Liver (tissue), 9 donors: ENCODE data around the gene AFAP1. TPM values are rescaled to one million over a fixed set of nuclear protein-coding genes. Genes with fewer than 3 reads are reported as not detected.

Source experiments
- DNase-seq: peaks from one replicate; pipeline ENCODE4 v3.0.0-alpha.2; 2017; ENCODE audit warnings: low spot score
- H3K27ac ChIP-seq, 2 donors: one replicate each; pipeline ENCODE4 v1.7.0; 2013; ENCODE audit warnings: inconsistent platforms in 2 of 2, low read length in 2 of 2, control low read depth in 1 of 2, low read depth in 1 of 2, mild to moderate bottlenecking in 1 of 2
- H3K27me3 ChIP-seq, 4 donors: one replicate each; pipeline versions ENCODE4 v1.6.1 to v1.7.0; 2013; ENCODE audit warnings: low read length in 3 of 4, inconsistent platforms in 1 of 4, mild to moderate bottlenecking in 1 of 4, moderate library complexity in 1 of 4; ENCODE audit not compliant: control insufficient read depth in 4 of 4, insufficient read depth in 4 of 4
- H3K36me3 ChIP-seq, 4 donors: one replicate each; pipeline versions ENCODE4 v1.6.1 to v1.7.0; 2013; ENCODE audit warnings: low read length in 3 of 4, mild to moderate bottlenecking in 3 of 4, low read depth in 1 of 4, moderate library complexity in 1 of 4; ENCODE audit not compliant: control insufficient read depth in 4 of 4, insufficient read depth in 3 of 4
- H3K4me1 ChIP-seq, 4 donors: one replicate each; pipeline versions ENCODE4 v1.6.1 to v1.7.0; 2013; ENCODE audit warnings: low read length in 3 of 4, mild to moderate bottlenecking in 3 of 4, moderate library complexity in 1 of 4; ENCODE audit not compliant: control insufficient read depth in 4 of 4, insufficient read depth in 4 of 4
- H3K4me3 ChIP-seq, 3 donors: one replicate each; pipeline versions ENCODE4 v1.6.1 to v1.7.0; 2013; ENCODE audit warnings: low read length in 3 of 3, control low read depth in 1 of 3, low read depth in 1 of 3, mild to moderate bottlenecking in 1 of 3
- H3K9ac ChIP-seq, 2 donors: one replicate each; pipeline ENCODE4 v1.7.0; 2013; ENCODE audit warnings: low read length in 2 of 2, mild to moderate bottlenecking in 2 of 2, moderate library complexity in 2 of 2, control low read depth in 1 of 2, low read depth in 1 of 2
- H3K9me3 ChIP-seq, 4 donors: one replicate each; pipeline versions ENCODE4 v1.6.1 to v1.7.0; 2013; ENCODE audit warnings: low read length in 3 of 4; ENCODE audit not compliant: control insufficient read depth in 4 of 4
- ATF3 ChIP-seq: IDR thresholded peaks from 2 replicates; pipeline ENCODE4 v1.6.1; 2016; ENCODE audit warnings: antibody characterized with exemption
- CTCF ChIP-seq: fragments of 150-350 bp; IDR thresholded peaks from 2 replicates; pipeline ENCODE4 v1.5.1; 2017; ENCODE audit warnings: improper control_type of control experiment, low read depth, low read length; ENCODE audit not compliant: missing input control
- EGR1 ChIP-seq, 2 donors: IDR thresholded peaks; 2 replicates each; pipeline ENCODE4 v1.6.1; 2016 to 2018; ENCODE audit warnings: antibody characterized with exemption in 2 of 2, low read depth in 2 of 2
- FOXA1 ChIP-seq: IDR thresholded peaks from 2 replicates; pipeline ENCODE4 v1.6.1; 2016; ENCODE audit warnings: antibody characterized with exemption
- FOXA2 ChIP-seq: IDR thresholded peaks from 2 replicates; pipeline ENCODE4 v1.6.1; 2016; ENCODE audit warnings: antibody characterized with exemption
- GABPA ChIP-seq, 2 donors: IDR thresholded peaks in 1 of 2; conservative IDR thresholded peaks in 1 of 2; 2 replicates each; pipeline ENCODE4 v1.6.1; 2016; ENCODE audit warnings: antibody characterized with exemption in 2 of 2, mild to moderate bottlenecking in 1 of 2, moderate library complexity in 1 of 2
- JUND ChIP-seq, 2 donors: IDR thresholded peaks; 2 replicates each; pipeline ENCODE4 v1.6.1; 2016; ENCODE audit warnings: antibody characterized with exemption in 2 of 2
- NR2F2 ChIP-seq: IDR thresholded peaks from 2 replicates; pipeline ENCODE4 v1.6.1; 2016; ENCODE audit warnings: antibody characterized with exemption
- RAD21 ChIP-seq, 2 donors: IDR thresholded peaks; 2 replicates each; pipeline ENCODE4 v1.6.1; 2016; ENCODE audit warnings: antibody characterized with exemption in 2 of 2, mild to moderate bottlenecking in 2 of 2
- REST ChIP-seq: IDR thresholded peaks from 2 replicates; pipeline ENCODE4 v1.6.1; 2016; ENCODE audit warnings: antibody characterized with exemption, mild to moderate bottlenecking
- RXRA ChIP-seq, 2 donors: IDR thresholded peaks; 2 replicates each; pipeline ENCODE4 v1.6.1; 2017 to 2018; ENCODE audit warnings: antibody characterized with exemption in 2 of 2, mild to moderate bottlenecking in 1 of 2
- SP1 ChIP-seq: IDR thresholded peaks from 2 replicates; pipeline ENCODE4 v1.6.1; 2018; ENCODE audit warnings: antibody characterized with exemption, mild to moderate bottlenecking
- TAF1 ChIP-seq: conservative IDR thresholded peaks from 2 replicates; pipeline ENCODE4 v1.6.1; 2016; ENCODE audit warnings: antibody characterized with exemption, mild to moderate bottlenecking
- YY1 ChIP-seq: IDR thresholded peaks from 2 replicates; pipeline ENCODE4 v1.6.1; 2016; ENCODE audit warnings: antibody characterized with exemption, mild to moderate bottlenecking
- ZBTB33 ChIP-seq: IDR thresholded peaks from 2 replicates; pipeline ENCODE4 v1.6.1; 2016; ENCODE audit warnings: antibody characterized with exemption
- WGBS: extraction: QIAGEN DNeasy Blood & Tissue Kit; methylation state at CpG from one replicate; pipeline ENCODE4 v1.1.7; 2013; 5-methylcytosine and 5-hydroxymethylcytosine counted together
- polyA plus RNA-seq, 2 donors: library from polyadenylated mRNA; stranded (reverse) in 1 of 2; unstranded in 1 of 2; fragments of 200-250 nt in 1 of 2; fragments of >200 nt in 1 of 2; fragmentation: Nextera tagmentation in 1 of 2; extraction: Ambion mirVana in 1 of 2; gene quantifications; one replicate each; pipeline versions ENCODE4 v1.2.1 to v1.2.3, GENCODE V29; 2013 to 2015
- total RNA-seq, 2 donors: library from RNA; depleted of rRNA; stranded (reverse); fragments of >200 nt; gene quantifications; one replicate each; pipeline ENCODE4 v1.2.3, GENCODE V29; 2014
- donor health status: healthy.
- donor health status: healthy.
- donor health status: healthy.
- donor health status: healthy.
- donor health status: healthy.

Gene AFAP1
- total and polyA plus RNA-seq, 4 donors, result 0.40 to 3.2 (median 1.6) TPM

GRCh38 chr4:7721984-7722551, 217.6 kb downstream of the AFAP1 start:
- H3K9ac ChIP-seq, result no peak overlapping the region
- H3K9me3 ChIP-seq, result no peaks in the 10 kb centered on the region
- peaks cover 0 to 3% (median 0%) of the 10 kb centered on the region in 4 donors for H3K4me1 ChIP-seq
- no peak for TF ChIP-seq NR2F2
- peak in 1 of 2 donors; percentile 52 for TF ChIP-seq RAD21 (IDR thresholded peaks at IDR 0.05)
- H3K27ac ChIP-seq, result no peak overlapping the region
- no peaks in the 10 kb centered on the region for H3K36me3 ChIP-seq
- 78% methylated on average over 13 of the region's 13 CpGs for WGBS
- no peak for DNase-seq
- H3K27me3 ChIP-seq, result no peaks in the 10 kb centered on the region
- no peak overlapping the region for H3K4me3 ChIP-seq

GRCh38 chr4:7719354-7720174, 220.1 kb downstream of the AFAP1 start:
- WGBS, result 30% methylated on average over 33 of the region's 33 CpGs
- peak; percentile 70 for DNase-seq

More at GRCh38 chr4:7719354-7720174, 220.1 kb downstream of the AFAP1 start:
- Histone ChIP-seq H3K4me1 (peaks cover 0 to 3% (median 0%) of the 10 kb centered on the region in 4 donors), H3K9me3 (no peaks in the 10 kb centered on the region), H3K9ac (no peak overlapping the region), H3K4me3 (no peak overlapping the region), H3K27me3 (no peaks in the 10 kb centered on the region), H3K36me3 (no peaks in the 10 kb centered on the region), H3K27ac (no peak overlapping the region)
- TF ChIP-seq EGR1 (IDR thresholded peaks at IDR 0.05; ENCODE audit: low read depth in 2 of 2) (no peak), ATF3 (no peak), RAD21 (IDR thresholded peaks at IDR 0.05) (peak; percentile 87 to 88), CTCF (peak; percentile 69), SP1 (no peak), RXRA (IDR thresholded peaks at IDR 0.05) (no peak), JUND (IDR thresholded peaks at IDR 0.05) (no peak), FOXA2 (no peak), FOXA1 (no peak), GABPA (IDR thresholded peaks at IDR 0.05 in 1 of 2, conservative IDR thresholded peaks at IDR 0.05 in 1 of 2) (no peak), TAF1 (no peak), NR2F2 (no peak), YY1 (no peak), ZBTB33 (no peak), REST (no peak)
